ENCODE measurements around the gene LHX5. TPM values are rescaled to one million over a fixed set of nuclear protein-coding genes. Genes with fewer than 3 reads are reported as not detected.

Gene LHX5
- total RNA-seq, 2 donors from 2014 or later: not detected

GRCh38 chr12:113414519-113415038 is 57.1 kb downstream of the LHX5 start:
- no peaks in the 10 kb centered on the region for H3K9me3 Mint-ChIP-seq
- H3K36me3 Mint-ChIP-seq: no peaks in the 10 kb centered on the region
- no peaks in the 10 kb centered on the region for H3K4me1 Mint-ChIP-seq (ENCODE audit: low read depth in 2 of 2)
- ATAC-seq (no peak), DNase-seq (ENCODE audit: low spot score) (no peak)
- no peak overlapping the region for H3K4me3 Mint-ChIP-seq
- H3K27ac Mint-ChIP-seq: no peak overlapping the region
- H3K27me3 Mint-ChIP-seq: peaks cover 11 to 14% of the 10 kb centered on the region in 2 donors

- H3K9me3 Mint-ChIP-seq: no peaks in the 10 kb centered on the region
- peaks cover 11 to 14% of the 10 kb centered on the region in 2 donors for H3K27me3 Mint-ChIP-seq
- no peak overlapping the region for H3K4me3 Mint-ChIP-seq
- DNase-seq (ENCODE audit: low spot score) (no peak), ATAC-seq (no peak)
- H3K36me3 Mint-ChIP-seq: no peaks in the 10 kb centered on the region
- no peaks in the 10 kb centered on the region for H3K4me1 Mint-ChIP-seq (ENCODE audit: low read depth in 2 of 2)
- no peak overlapping the region for H3K27ac Mint-ChIP-seq
These were observed 58.2 kb downstream of the LHX5 start for GRCh38 chr12:113413488-113413939.

Other genes with a start within 250 kb of the LHX5 start
- gene SLC8B1, start 136.8 kb downstream of the LHX5 start, total RNA-seq: 10 to 100 TPM; 19.9 to 28.3 TPM
- 10 to 100 TPM; 23.2 to 26.8 TPM for gene PLBD2, start 113.3 kb downstream of the LHX5 start, total RNA-seq
- gene SDS, start 68.0 kb downstream of the LHX5 start, total RNA-seq: not detected
- 1 to 10 TPM in 1 of 2 donors, under 1 TPM in 1; 0.76 to 2.6 TPM for gene SDSL, start 49.5 kb downstream of the LHX5 start, total RNA-seq